H1 (cell line): ENCODE results near the gene PRKCZ. TPM values are rescaled to one million over a fixed set of nuclear protein-coding genes. Genes with fewer than 3 reads are reported as not detected.
"Not testable (repeated sequence)": the region's sequence is repeated elsewhere in the genome, so short reads cannot be mapped to it uniquely, and the experiment has no call there.

Source experiments
- CTCF ChIA-PET: fragments of 300-600 bp; sonication (Branson Sonifier 250); formaldehyde crosslinking; loops from one replicate; lab custom pipeline; 2021; ENCODE audit not compliant: partially characterized antibody; lab: Charles Lee
- POLR2A ChIA-PET: fragments of 300-600 bp; sonication (Branson Sonifier 250); formaldehyde crosslinking; loops from one replicate; lab custom pipeline; 2021; ENCODE audit warnings: inconsistent platforms; ENCODE audit not compliant: partially characterized antibody; lab: Charles Lee
- DNase-seq, 2 experiments: peaks; one replicate each; pipeline versions ENCODE4 v3.0.0 to v3.0.0-alpha.2; 2010 to 2022; ENCODE audit warnings: low spot score in 2 of 2, low read depth in 1 of 2, mixed read lengths in 1 of 2
- FAIRE-seq: peaks from 2 replicates; lab custom pipeline; 2011; peaks lifted over from hg19 to GRCh38; lab: Jason Lieb, UNC
- H2AFZ ChIP-seq: 2 replicates; pipeline ENCODE4 v1.8.1; 2012; ENCODE audit warnings: low read length, inconsistent platforms
- H2AK5ac ChIP-seq: 2 replicates; pipeline ENCODE4 v1.6.1; 2013; ENCODE audit warnings: low read depth, low read length
- H2BK120ac ChIP-seq: replicated peaks from 2 replicates; pipeline ENCODE3; 2013; ENCODE audit warnings: low read depth, low read length, inconsistent platforms
- H2BK12ac ChIP-seq: 2 replicates; pipeline ENCODE4 v1.6.1; 2013; ENCODE audit warnings: low read depth, low read length
- H2BK15ac ChIP-seq: 2 replicates; pipeline ENCODE4 v1.6.1; 2013; ENCODE audit warnings: low read length
- H2BK20ac ChIP-seq: 2 replicates; pipeline ENCODE4 v1.6.1; 2013; ENCODE audit warnings: low read length
- H2BK5ac ChIP-seq: 2 replicates; pipeline ENCODE4 v1.6.1; 2013; ENCODE audit warnings: low read depth, low read length
- H3K14ac ChIP-seq: 2 replicates; pipeline ENCODE4 v1.6.1; 2013; ENCODE audit warnings: inconsistent platforms; ENCODE audit not compliant: insufficient read length
- H3K18ac ChIP-seq: 2 replicates; pipeline ENCODE4 v1.6.1; 2013; ENCODE audit warnings: low read length; ENCODE audit errors: extremely low read depth
- H3K23ac ChIP-seq: 2 replicates; pipeline ENCODE4 v1.6.1; 2013; ENCODE audit warnings: inconsistent platforms; ENCODE audit not compliant: insufficient read length
- H3K23me2 ChIP-seq: 2 replicates; pipeline ENCODE4 v1.6.1; 2013; ENCODE audit warnings: low read depth, low read length
- H3K27ac ChIP-seq: 2 replicates; pipeline ENCODE4 v1.6.1; 2011; ENCODE audit warnings: low read depth, low read length, inconsistent platforms
- H3K27me3 ChIP-seq, 4 experiments: replicated peaks in 1 of 4; 1 replicate in 1 of 4; 2 replicates in 3 of 4; pipeline versions ENCODE4 v1.6.1 to v1.8.1; 2011 to 2013; ENCODE audit warnings: low read length in 3 of 4, mild to moderate bottlenecking in 3 of 4, inconsistent platforms in 2 of 4, mixed read lengths in 2 of 4, moderate library complexity in 1 of 4; ENCODE audit not compliant: control insufficient read depth in 3 of 4, insufficient read depth in 3 of 4; ENCODE audit errors: extremely low read depth in 1 of 4
- H3K36me3 ChIP-seq, 4 experiments: 2 replicates each; pipeline versions ENCODE4 v1.6.1 to v1.8.1; 2011 to 2013; ENCODE audit warnings: mild to moderate bottlenecking in 4 of 4, low read length in 3 of 4, moderate library complexity in 2 of 4, control low read depth in 1 of 4, inconsistent platforms in 1 of 4; ENCODE audit not compliant: insufficient read depth in 4 of 4, control insufficient read depth in 2 of 4
- H3K4ac ChIP-seq: replicated peaks from 2 replicates; pipeline ENCODE3; 2013; ENCODE audit warnings: low read length, low read depth, mixed read lengths, inconsistent platforms; ENCODE audit not compliant: insufficient read length
- H3K4me1 ChIP-seq, 4 experiments: replicated peaks in 1 of 4; 1 replicate in 1 of 4; 2 replicates in 3 of 4; pipeline versions ENCODE4 v1.6.1 to v1.8.1; 2011 to 2013; ENCODE audit warnings: low read length in 3 of 4, inconsistent platforms in 2 of 4, mixed read lengths in 1 of 4; ENCODE audit not compliant: insufficient read depth in 4 of 4, control insufficient read depth in 3 of 4
- H3K4me2 ChIP-seq, 2 experiments: 2 replicates each; pipeline versions ENCODE4 v1.6.1 to v1.8.1; 2011 to 2013; ENCODE audit warnings: low read depth in 2 of 2, low read length in 2 of 2, control low read depth in 1 of 2, inconsistent platforms in 1 of 2, mild to moderate bottlenecking in 1 of 2; ENCODE audit not compliant: insufficient read depth in 1 of 2
- H3K4me3 ChIP-seq, 4 experiments: fragments of 200-600, 300-600 bp in 1 of 4; sonication (generic), shearing (Covaris generic), sonication (Bioruptor Twin) in 1 of 4; 2 replicates each; pipeline versions ENCODE4 v1.5.1 to v1.8.1; 2011 to 2016; ENCODE audit warnings: low read length in 4 of 4, low read depth in 3 of 4, control low read depth in 2 of 4, inconsistent platforms in 2 of 4, mild to moderate bottlenecking in 2 of 4, mixed read lengths in 1 of 4, moderate library complexity in 1 of 4; ENCODE audit not compliant: insufficient read depth in 2 of 4; ENCODE audit errors: extremely low read depth in 1 of 4
- H3K56ac ChIP-seq: replicated peaks from 2 replicates; pipeline ENCODE3; 2013; ENCODE audit warnings: low read depth, mild to moderate bottlenecking, mixed read lengths, low read length, inconsistent platforms; ENCODE audit not compliant: insufficient read length
- H3K79me1 ChIP-seq: 2 replicates; pipeline ENCODE4 v1.6.1; 2013; ENCODE audit warnings: low read depth, low read length, control low read depth
- H3K79me2 ChIP-seq, 2 experiments: 2 replicates each; pipeline versions ENCODE4 v1.6.1 to v1.8.1; 2012 to 2013; ENCODE audit warnings: low read length in 2 of 2, mild to moderate bottlenecking in 2 of 2, inconsistent platforms in 1 of 2; ENCODE audit not compliant: insufficient read depth in 2 of 2, control insufficient read depth in 1 of 2
- H3K9ac ChIP-seq, 4 experiments: replicated peaks in 1 of 4; 1 replicate in 1 of 4; 2 replicates in 3 of 4; pipeline versions ENCODE4 v1.6.1 to v1.8.1; 2011 to 2013; ENCODE audit warnings: low read depth in 3 of 4, low read length in 3 of 4, control low read depth in 2 of 4, mild to moderate bottlenecking in 2 of 4, moderate library complexity in 2 of 4, inconsistent platforms in 1 of 4; ENCODE audit errors: extremely low read depth in 1 of 4
- H3K9me3 ChIP-seq, 2 experiments: 2 replicates each; pipeline versions ENCODE4 v1.6.1 to v1.8.1; 2012 to 2013; ENCODE audit warnings: mild to moderate bottlenecking in 2 of 2, moderate library complexity in 2 of 2, control low read depth in 1 of 2, inconsistent platforms in 1 of 2, low read depth in 1 of 2, low read length in 1 of 2, mixed read lengths in 1 of 2; ENCODE audit not compliant: insufficient read depth in 2 of 2
- H4K20me1 ChIP-seq, 2 experiments: replicated peaks in 1 of 2; 2 replicates each; pipeline versions ENCODE3 to v1.8.1; 2011 to 2013; ENCODE audit warnings: inconsistent platforms in 2 of 2, low read length in 2 of 2, mild to moderate bottlenecking in 1 of 2; ENCODE audit not compliant: insufficient read depth in 2 of 2, control insufficient read depth in 1 of 2
- H4K5ac ChIP-seq: 2 replicates; pipeline ENCODE4 v1.6.1; 2013; ENCODE audit warnings: low read length, low read depth, mixed read lengths, inconsistent platforms; ENCODE audit not compliant: insufficient read length
- H4K8ac ChIP-seq: 2 replicates; pipeline ENCODE4 v1.8.0; 2013; ENCODE audit warnings: mild to moderate bottlenecking, moderate library complexity, low read length, inconsistent platforms; ENCODE audit not compliant: insufficient read depth; ENCODE audit errors: extremely low read depth
- H4K91ac ChIP-seq: replicated peaks from 2 replicates; pipeline ENCODE3; 2013; ENCODE audit warnings: low read length, mixed read lengths, inconsistent platforms; ENCODE audit not compliant: insufficient read length
- WGBS, 2 experiments: shearing (Covaris generic) in 1 of 2; methylation state at CpG; one replicate each; pipeline versions ENCODE4 v1.1.6 to v1.1.7; 2013 to 2015; ENCODE audit warnings: low lambda C conversion rate in 2 of 2, mixed read lengths in 2 of 2, inconsistent platforms in 1 of 2, low coverage in 1 of 2, missing lambda C conversion rate in 1 of 2; ENCODE audit not compliant: insufficient replicate concordance in 2 of 2, insufficient coverage in 1 of 2, insufficient read length in 1 of 2; ENCODE audit errors: extremely low coverage in 1 of 2, missing lambda C conversion rate in 1 of 2; 5-methylcytosine and 5-hydroxymethylcytosine counted together
- polyA plus RNA-seq, 7 experiments: library from polyadenylated mRNA; depleted of rRNA in 3 of 7; stranded (reverse) in 5 of 7; unstranded in 2 of 7; fragments of >200 nt in 5 of 7; fragments of 200-250 nt in 2 of 7; gene quantifications; 1 replicate in 5 of 7; 2 replicates in 1 of 7; 4 replicates in 1 of 7; pipeline versions ENCODE4 v1.2.1 to v1.2.3, GENCODE V29; 2011 to 2013; ENCODE audit warnings: missing spikeins in 2 of 7, mixed read lengths in 2 of 7
- total RNA-seq: library from RNA; stranded (reverse); fragmentation: NEBNext Ultra II Directional; extraction: Animal tissue kit (Norgen Biotek cat#: 25700); gene quantifications from 2 replicates; pipeline ENCODE4 v1.2.1, GENCODE V29; 2021

PRKCZ gene
- total and polyA plus RNA-seq, 2 of the 8 experiments (the other 6 are each of a cell fraction or from before 2014, with no cell fraction given) = 37.4 to 45.1 TPM

DNA sequence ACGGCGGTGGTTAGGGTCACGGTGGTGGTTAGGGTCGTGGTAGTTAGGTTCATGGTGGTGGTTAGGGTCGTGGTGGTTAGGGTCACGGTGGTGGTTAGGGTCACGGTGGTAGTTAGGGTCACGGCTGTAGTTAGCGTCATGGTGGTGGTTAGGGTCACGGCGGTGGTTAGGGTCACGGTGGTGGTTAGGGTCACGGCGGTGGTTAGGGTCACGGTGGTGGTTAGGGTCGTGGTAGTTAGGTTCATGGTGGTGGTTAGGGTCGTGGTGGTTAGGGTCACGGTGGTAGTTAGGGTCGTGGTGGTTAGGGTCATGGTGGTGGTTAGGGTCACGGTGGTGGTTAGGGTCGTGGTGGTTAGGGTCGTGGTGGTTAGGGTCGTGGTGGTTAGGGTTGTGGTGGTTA lies 71.6 kb downstream of the PRKCZ start:
- H2BK15ac ChIP-seq, POLR2A ChIA-PET, H4K8ac ChIP-seq: not testable (repeated sequence)

More for the DNA sequence above, 71.6 kb downstream of the PRKCZ start:
- H3K4me3 ChIP-seq, H2BK20ac ChIP-seq, H2BK12ac ChIP-seq, H3K4me1 ChIP-seq, H2BK5ac ChIP-seq, H3K4me2 ChIP-seq, H3K23me2 ChIP-seq, H2BK120ac ChIP-seq, H3K14ac ChIP-seq, H4K91ac ChIP-seq, H4K20me1 ChIP-seq, H3K9me3 ChIP-seq, H2AFZ ChIP-seq, H3K9ac ChIP-seq, H3K56ac ChIP-seq, H3K23ac ChIP-seq, H3K18ac ChIP-seq, H3K79me1 ChIP-seq, DNase-seq, H3K27ac ChIP-seq, H3K27me3 ChIP-seq, H2AK5ac ChIP-seq, CTCF ChIA-PET, H4K5ac ChIP-seq, H3K36me3 ChIP-seq, H3K4ac ChIP-seq: not testable (repeated sequence)
- peaks cover 0 to 16% of the 10 kb centered on the region in 2 experiments; a peak in 1 of 4 replicates for H3K79me2 ChIP-seq
- 40% methylated on average over 11 of the region's 23 CpGs; no CpG with 5 or more reads in 1 of the 2 experiments for WGBS, 2 experiments
- peak; percentile 82 for FAIRE-seq
